ENCODE results near the gene SLC16A1.
"Not testable (repeated sequence)": the region's sequence is repeated elsewhere in the genome, so short reads cannot be mapped to it uniquely, and the experiment has no call there.

DNA sequence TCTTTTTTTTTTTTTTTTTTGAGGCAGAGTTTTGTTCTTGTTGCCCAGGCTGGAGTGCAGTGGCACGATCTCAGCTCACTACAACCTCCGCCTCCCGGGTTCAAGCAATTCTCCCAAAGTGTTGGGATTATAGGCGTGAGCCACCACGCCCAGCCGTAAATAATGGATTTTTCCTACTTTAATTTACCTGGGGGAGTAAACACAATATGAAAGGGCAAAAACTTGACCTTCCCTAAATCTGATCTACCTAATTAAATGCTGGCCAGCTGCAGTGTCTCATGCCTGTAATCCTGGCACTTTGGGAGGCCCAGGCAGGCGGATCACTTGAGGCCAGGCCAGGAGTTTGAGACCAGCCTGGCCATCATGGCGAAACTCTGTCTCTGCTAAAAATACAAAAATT is 25.8 kb upstream of the SLC16A1 start:
- not testable (repeated sequence) for TF ChIP-seq POLR2A (IDR thresholded peaks at IDR 0.05)
- TF ChIP-seq, protein P1, sequence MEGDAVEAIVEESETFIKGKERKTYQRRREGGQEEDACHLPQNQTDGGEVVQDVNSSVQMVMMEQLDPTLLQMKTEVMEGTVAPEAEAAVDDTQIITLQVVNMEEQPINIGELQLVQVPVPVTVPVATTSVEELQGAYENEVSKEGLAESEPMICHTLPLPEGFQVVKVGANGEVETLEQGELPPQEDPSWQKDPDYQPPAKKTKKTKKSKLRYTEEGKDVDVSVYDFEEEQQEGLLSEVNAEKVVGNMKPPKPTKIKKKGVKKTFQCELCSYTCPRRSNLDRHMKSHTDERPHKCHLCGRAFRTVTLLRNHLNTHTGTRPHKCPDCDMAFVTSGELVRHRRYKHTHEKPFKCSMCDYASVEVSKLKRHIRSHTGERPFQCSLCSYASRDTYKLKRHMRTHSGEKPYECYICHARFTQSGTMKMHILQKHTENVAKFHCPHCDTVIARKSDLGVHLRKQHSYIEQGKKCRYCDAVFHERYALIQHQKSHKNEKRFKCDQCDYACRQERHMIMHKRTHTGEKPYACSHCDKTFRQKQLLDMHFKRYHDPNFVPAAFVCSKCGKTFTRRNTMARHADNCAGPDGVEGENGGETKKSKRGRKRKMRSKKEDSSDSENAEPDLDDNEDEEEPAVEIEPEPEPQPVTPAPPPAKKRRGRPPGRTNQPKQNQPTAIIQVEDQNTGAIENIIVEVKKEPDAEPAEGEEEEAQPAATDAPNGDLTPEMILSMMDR (IDR thresholded peaks at IDR 0.05): not testable (repeated sequence)

All from gastroesophageal sphincter (tissue), 3 donors.